Sigmoid colon (tissue), 4 donors: ENCODE measurements around the gene GOLPH3.

Source experiments
- CTCF ChIP-seq, 4 experiments: fragments of 450-650 bp in 3 of 4; fragments of 200-600 bp in 1 of 4; IDR thresholded peaks; one replicate each; pipeline ENCODE4 v1.5.1; 2016 to 2019; ENCODE audit warnings: antibody characterized with exemption in 4 of 4, mild to moderate bottlenecking in 3 of 4, moderate library complexity in 2 of 4
- EP300 ChIP-seq, 4 donors: sonication (generic); formaldehyde crosslinking; IDR thresholded peaks; one replicate each; pipeline ENCODE4 v1.6.1; 2017; ENCODE audit warnings: antibody characterized with exemption in 4 of 4
- POLR2A ChIP-seq, 2 donors: fragments of 450-650 bp; IDR thresholded peaks; one replicate each; pipeline ENCODE4 v1.6.1; 2016; ENCODE audit warnings: antibody characterized with exemption in 2 of 2, mild to moderate bottlenecking in 2 of 2, moderate library complexity in 2 of 2
- POLR2AphosphoS5 ChIP-seq, 4 donors: sonication (generic); formaldehyde crosslinking; IDR thresholded peaks; one replicate each; pipeline ENCODE4 v1.6.1; 2017; ENCODE audit warnings: antibody characterized with exemption in 4 of 4

DNA sequence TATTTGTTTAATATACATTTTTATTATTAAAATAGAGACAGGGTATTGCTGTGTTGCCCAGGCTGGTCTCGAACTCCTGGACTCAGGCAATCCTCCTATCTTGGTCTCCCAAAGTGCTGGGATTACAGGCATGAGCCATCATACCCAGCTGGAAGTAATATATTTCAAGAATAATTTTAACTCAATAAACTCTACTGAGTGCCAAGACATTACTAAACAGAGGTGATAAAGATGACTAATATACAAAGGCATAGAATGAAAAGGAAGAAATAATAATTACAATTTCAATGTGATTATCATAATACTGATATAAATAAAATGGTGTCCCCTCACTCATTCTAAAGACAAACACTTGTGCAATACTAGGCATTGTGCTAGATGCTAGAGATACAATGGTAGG lies 13.9 kb downstream of the GOLPH3 start:
- TF ChIP-seq EP300 (IDR thresholded peaks at IDR 0.05) (no peak), POLR2AphosphoS5 (IDR thresholded peaks at IDR 0.05) (no peak), POLR2A (IDR thresholded peaks at IDR 0.05) (no peak), CTCF (IDR thresholded peaks at IDR 0.05) (no peak)
